ENCODE results near the gene MAGEA9B.
"Not testable (repeated sequence)": the region's sequence is repeated elsewhere in the genome, so short reads cannot be mapped to it uniquely, and the experiment has no call there.

The MAGEA9B gene

DNA sequence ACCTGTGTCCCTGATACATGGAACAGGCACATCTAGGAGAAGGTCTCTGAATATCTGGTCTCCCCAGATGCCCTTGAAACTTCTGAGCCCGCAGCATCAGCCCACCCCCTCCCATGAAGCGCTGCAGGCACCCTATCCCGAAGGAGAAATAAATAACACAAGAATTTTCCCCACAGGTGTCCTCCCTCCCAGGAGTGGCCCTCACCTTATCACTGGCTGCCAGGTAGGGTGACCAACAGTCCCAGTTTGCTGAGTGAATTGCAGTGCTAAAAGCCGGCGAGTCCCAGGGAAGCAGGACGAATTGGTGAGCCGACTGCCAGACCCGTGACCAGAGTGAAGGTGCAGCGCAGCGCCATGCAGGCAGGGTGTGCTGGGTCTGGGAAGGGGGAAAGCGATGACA lies 53.3 kb downstream of the MAGEA9B start:
- DNase-seq: not testable (repeated sequence)

DNA sequence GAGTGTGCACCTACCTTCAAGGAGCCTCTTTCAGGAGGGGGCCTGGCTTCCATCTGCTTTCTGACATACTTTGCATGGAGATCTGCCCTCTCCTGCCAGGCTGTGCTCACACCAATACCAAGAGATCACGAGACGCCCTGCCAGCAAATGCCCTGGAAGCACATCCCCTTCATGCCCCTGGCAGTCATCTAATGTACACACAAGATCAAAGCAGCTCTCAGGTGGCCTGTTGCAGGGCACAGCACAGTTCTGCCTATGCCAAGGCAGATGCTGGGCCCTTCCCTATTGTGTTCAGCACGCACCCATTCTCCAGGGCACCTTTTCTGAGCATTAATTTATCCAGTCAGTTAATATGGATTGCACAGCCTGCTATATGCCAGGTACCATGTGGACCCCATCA lies 54.4 kb downstream of the MAGEA9B start:
- DNase-seq: not testable (repeated sequence)
